Upper lobe of left lung (tissue), 6 donors: Measurements from ENCODE around the gene CUEDC2. TPM values are rescaled to one million over a fixed set of nuclear protein-coding genes. Genes with fewer than 3 reads are reported as not detected.
A peak's percentile ranks its signal among the peaks of the same experiment; 100 is the strongest.

Experiments used
- ATAC-seq, 2 donors: fragments of 200-7000 bp; cut with Tn5 transposase; one replicate each; pipeline ENCODE4 v1.9.1; 2022; ENCODE audit warnings: mild to moderate bottlenecking in 2 of 2, moderate library complexity in 2 of 2; ENCODE audit not compliant: low FRiP score in 2 of 2
- DNase-seq, 2 donors: peaks; one replicate each; pipeline ENCODE4 v3.0.0-alpha.2; 2019 to 2020
- H3K27ac ChIP-seq, 4 donors: fragments of 200-600 bp; sonication (generic); one replicate each; pipeline ENCODE4 v1.5.1; 2016 to 2019
- H3K27me3 ChIP-seq, 4 donors: fragments of 200-600 bp; sonication (generic); one replicate each; pipeline ENCODE4 v1.5.1; 2017 to 2019
- H3K36me3 ChIP-seq, 4 donors: fragments of 200-600 bp; sonication (generic); one replicate each; pipeline ENCODE4 v1.5.1; 2016 to 2019
- H3K4me1 ChIP-seq, 4 donors: fragments of 200-600 bp; sonication (generic); one replicate each; pipeline ENCODE4 v1.5.1; 2018 to 2019
- H3K4me3 ChIP-seq, 4 donors: fragments of 200-600 bp; sonication (generic); one replicate each; pipeline ENCODE4 v1.5.1; 2017 to 2019; ENCODE audit warnings: mild to moderate bottlenecking in 2 of 4, moderate library complexity in 1 of 4
- H3K9me3 ChIP-seq, 4 donors: fragments of 200-600 bp; sonication (generic); one replicate each; pipeline ENCODE4 v1.5.1; 2018 to 2019
- CTCF ChIP-seq, 6 experiments: fragments of 450-650 bp in 4 of 6; fragments of 200-600 bp in 2 of 6; sonication (generic) in 2 of 6; IDR thresholded peaks; one replicate each; pipeline ENCODE4 v1.5.1; 2016 to 2019; ENCODE audit warnings: antibody characterized with exemption in 6 of 6
- EP300 ChIP-seq, 4 donors: sonication (generic); formaldehyde crosslinking; IDR thresholded peaks; one replicate each; pipeline ENCODE4 v1.5.1; 2017; ENCODE audit warnings: antibody characterized with exemption in 4 of 4, control low read depth in 2 of 4
- POLR2A ChIP-seq, 4 donors: fragments of 450-650 bp; IDR thresholded peaks; one replicate each; pipeline ENCODE4 v1.5.1; 2016 to 2017; ENCODE audit warnings: antibody characterized with exemption in 4 of 4, mild to moderate bottlenecking in 2 of 4
- POLR2AphosphoS5 ChIP-seq, 2 donors: sonication (generic); formaldehyde crosslinking; IDR thresholded peaks; one replicate each; pipeline ENCODE4 v1.5.1; 2017; ENCODE audit warnings: antibody characterized with exemption in 2 of 2
- WGBS, 2 donors: methylation state at CpG; one replicate each; pipeline ENCODE4 v1.1.5; 2017 to 2018; 5-methylcytosine and 5-hydroxymethylcytosine counted together
- total RNA-seq, 6 donors: library from RNA; depleted of rRNA in 4 of 6; stranded (reverse); fragments of >200 nt in 4 of 6; gene quantifications; one replicate each; pipeline versions ENCODE4 v1.1.0 to v1.2.1, GENCODE V29; 2016 to 2021
- donor health status: DM: no; HTN: no; CAD: no; lungs with moderate emphysema.
- donor health status: DM: no; HTN: yes; CAD: no; lungs with severe emphysema.

Gene CUEDC2
- total RNA-seq, 6 donors from 2014 or later, result 33.1 to 67.1 (median 46.5) TPM

DNA sequence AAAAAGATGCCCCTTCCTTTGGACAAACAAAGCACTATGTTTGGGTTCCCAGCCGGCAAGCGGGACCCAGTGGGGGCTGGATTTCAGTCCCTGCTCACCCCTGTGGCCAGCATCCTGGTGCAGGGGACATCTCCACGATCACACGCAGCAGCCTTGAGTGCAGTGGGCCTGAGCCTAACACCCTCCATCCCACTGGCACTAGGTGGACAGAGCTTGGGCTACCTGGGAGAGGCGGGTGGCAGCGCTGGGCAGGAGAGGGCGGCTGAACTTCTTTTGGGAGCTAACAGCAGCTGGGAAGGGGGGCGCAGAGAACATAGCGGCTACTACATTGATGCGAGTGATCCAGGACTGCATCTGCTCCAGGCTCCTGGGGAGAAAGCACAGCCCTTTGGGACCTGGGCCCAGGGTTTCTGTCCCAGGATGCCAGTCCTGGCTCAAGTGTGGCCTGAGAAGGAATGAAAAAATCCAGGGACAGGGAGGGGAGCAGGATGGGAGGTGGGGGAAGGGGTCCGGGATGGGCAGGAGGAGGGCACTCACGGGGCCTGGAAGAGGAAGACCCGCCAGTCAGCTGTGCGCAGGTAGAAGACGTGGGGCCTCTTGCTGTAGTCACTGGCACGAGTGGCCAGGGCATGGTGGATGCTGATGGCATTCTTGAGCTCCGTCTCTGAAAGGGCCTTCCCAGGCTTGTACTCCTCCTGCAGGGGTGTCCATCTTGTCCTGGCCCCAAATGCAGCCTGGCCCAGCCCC lies 27.8 kb downstream of the CUEDC2 start:
- 88 to 90% methylated on average over 11 to 17 of the region's 17 CpGs for WGBS, 2 donors
- DNase-seq, result no peak
- Histone ChIP-seq H3K4me3 (no peak overlapping the region), H3K36me3 (peaks cover 10 to 40% (median 30%) of the 10 kb centered on the region in 4 donors), H3K27ac (no peak overlapping the region), H3K27me3 (peaks cover 0 to 17% (median 6%) of the 10 kb centered on the region in 4 donors), H3K9me3 (no peaks in the 10 kb centered on the region), H3K4me1 (peaks cover 14 to 23% (median 17%) of the 10 kb centered on the region in 4 donors)
- no peak for TF ChIP-seq EP300 (IDR thresholded peaks at IDR 0.05)
- TF ChIP-seq CTCF (IDR thresholded peaks at IDR 0.05), result no peak
- no peak for TF ChIP-seq POLR2A (IDR thresholded peaks at IDR 0.05)
- TF ChIP-seq POLR2AphosphoS5 (IDR thresholded peaks at IDR 0.05), result no peak
- no peak for ATAC-seq

GRCh38 chr10:102403115-102403514 lies 29.3 kb downstream of the CUEDC2 start:
- 86% methylated on average over 13 of the region's 13 CpGs; no CpG with 5 or more reads in 1 of the 2 donors for WGBS, 2 donors
- TF ChIP-seq EP300 (IDR thresholded peaks at IDR 0.05) (no peak), POLR2A (IDR thresholded peaks at IDR 0.05) (no peak)
- Histone ChIP-seq H3K27ac (no peak overlapping the region), H3K9me3 (no peaks in the 10 kb centered on the region), H3K27me3 (peaks cover 0 to 6% (median 2%) of the 10 kb centered on the region in 4 donors), H3K4me1 (peaks cover 15 to 25% (median 18%) of the 10 kb centered on the region in 4 donors), H3K4me3 (no peak overlapping the region), H3K36me3 (peaks cover 10 to 47% (median 35%) of the 10 kb centered on the region in 4 donors)
- ATAC-seq (no peak), DNase-seq (peak in 1 of 2 donors; percentile 76)

DNA sequence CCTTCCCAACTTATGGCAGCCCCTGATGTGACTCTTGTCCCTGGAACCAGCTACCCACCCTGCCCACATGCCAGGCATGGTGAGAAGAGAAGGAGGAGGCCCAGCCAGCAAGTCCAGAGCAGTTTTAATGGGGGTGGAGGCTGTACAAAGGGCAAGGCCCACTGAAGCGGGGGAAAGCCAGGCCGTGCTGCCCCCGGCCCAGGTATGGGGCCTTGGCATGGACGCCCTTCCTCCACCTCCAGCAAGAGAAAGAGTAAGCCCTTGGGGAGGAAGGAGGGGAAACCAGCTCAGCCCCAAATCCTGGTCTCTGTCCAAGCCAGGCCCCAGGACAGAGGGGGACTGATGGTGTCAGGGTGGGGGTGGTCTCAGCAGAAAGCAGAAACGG lies 29.9 kb downstream of the CUEDC2 start:
- Histone ChIP-seq H3K9me3 (no peaks in the 10 kb centered on the region), H3K4me1 (peaks cover 19 to 30% (median 22%) of the 10 kb centered on the region in 4 donors), H3K36me3 (peaks cover 10 to 53% (median 41%) of the 10 kb centered on the region in 4 donors), H3K4me3 (no peak overlapping the region), H3K27ac (no peak overlapping the region), H3K27me3 (peaks cover 0 to under 1% (median 0%) of the 10 kb centered on the region in 4 donors)
- ATAC-seq (no peak), DNase-seq (peak in 1 of 2 donors; percentile 50)
- 88 to 95% methylated on average over 5 of the region's 5 CpGs for WGBS, 2 donors
- TF ChIP-seq CTCF (IDR thresholded peaks at IDR 0.05), result no peak
- no peak for TF ChIP-seq POLR2A (IDR thresholded peaks at IDR 0.05)
- no peak for TF ChIP-seq POLR2AphosphoS5 (IDR thresholded peaks at IDR 0.05)
- no peak for TF ChIP-seq EP300 (IDR thresholded peaks at IDR 0.05)

DNA sequence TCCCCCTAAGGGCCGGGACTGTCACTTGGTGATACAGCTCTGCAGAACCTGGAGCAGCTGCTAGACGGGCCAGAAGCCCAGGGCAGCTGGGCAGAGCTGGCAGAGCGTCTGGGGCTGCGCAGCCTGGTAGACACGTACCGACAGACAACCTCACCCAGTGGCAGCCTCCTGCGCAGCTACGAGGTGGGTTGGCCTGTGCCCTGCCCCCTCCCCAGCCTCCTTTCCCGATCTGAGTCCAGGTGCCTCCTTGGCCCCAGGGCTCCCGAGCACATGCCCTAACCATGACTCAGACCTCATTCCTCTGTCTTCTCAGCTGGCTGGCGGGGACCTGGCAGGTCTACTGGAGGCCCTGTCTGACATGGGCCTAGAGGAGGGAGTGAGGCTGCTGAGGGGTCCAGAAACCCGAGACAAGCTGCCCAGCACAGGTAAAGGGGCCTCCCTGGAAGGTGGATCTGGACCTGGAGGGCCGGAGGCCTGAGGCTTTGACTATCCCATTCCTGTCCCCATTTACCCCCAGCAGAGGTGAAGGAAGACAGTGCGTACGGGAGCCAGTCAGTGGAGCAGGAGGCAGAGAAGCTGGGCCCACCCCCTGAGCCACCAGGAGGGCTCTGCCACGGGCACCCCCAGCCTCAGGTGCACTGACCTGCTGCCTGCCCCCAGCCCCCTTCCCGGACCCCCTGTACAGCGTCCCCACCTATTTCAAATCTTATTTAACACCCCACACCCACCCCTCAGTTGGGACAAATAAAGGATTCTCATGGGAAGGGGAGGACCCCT lies 30.5 kb downstream of the CUEDC2 start:
- Histone ChIP-seq H3K36me3 (peaks cover 10 to 58% (median 45%) of the 10 kb centered on the region in 4 donors), H3K4me1 (peaks cover 25 to 36% (median 28%) of the 10 kb centered on the region in 4 donors), H3K27me3 (no peaks in the 10 kb centered on the region), H3K4me3 (no peak overlapping the region), H3K27ac (no peak overlapping the region), H3K9me3 (no peaks in the 10 kb centered on the region)
- ATAC-seq, result no peak
- TF ChIP-seq POLR2A (IDR thresholded peaks at IDR 0.05), result no peak
- TF ChIP-seq POLR2AphosphoS5 (IDR thresholded peaks at IDR 0.05), result no peak
- TF ChIP-seq EP300 (IDR thresholded peaks at IDR 0.05), result no peak
- TF ChIP-seq CTCF (IDR thresholded peaks at IDR 0.05), result no peak
- 93 to 95% methylated on average over 11 to 18 of the region's 18 CpGs for WGBS, 2 donors
- no peak for DNase-seq

DNA sequence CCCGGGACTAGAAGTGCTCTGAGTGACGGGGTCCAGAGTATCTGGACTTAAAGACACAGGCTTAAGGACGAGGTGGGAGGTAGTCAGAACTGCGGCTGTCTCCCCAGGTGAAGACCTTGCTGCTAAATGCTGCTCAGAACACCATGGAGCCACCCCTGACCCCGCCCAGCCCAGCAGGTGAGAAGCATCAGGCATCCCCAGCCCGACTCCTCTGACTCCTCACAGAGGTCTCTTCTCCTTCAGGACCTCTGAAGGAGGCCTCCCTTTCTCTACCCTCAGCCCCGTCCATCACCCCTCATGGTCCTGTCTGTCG lies 31.1 kb downstream of the CUEDC2 start:
- H3K27me3 ChIP-seq, result no peaks in the 10 kb centered on the region
- H3K36me3 ChIP-seq, result peaks cover 10 to 59% (median 47%) of the 10 kb centered on the region in 4 donors
- peaks cover 31 to 42% (median 34%) of the 10 kb centered on the region in 4 donors for H3K4me1 ChIP-seq
- TF ChIP-seq POLR2A (IDR thresholded peaks at IDR 0.05), result no peak
- TF ChIP-seq CTCF (IDR thresholded peaks at IDR 0.05), result no peak
- no peak for TF ChIP-seq POLR2AphosphoS5 (IDR thresholded peaks at IDR 0.05)
- TF ChIP-seq EP300 (IDR thresholded peaks at IDR 0.05), result no peak
- DNase-seq (no peak), ATAC-seq (no peak)
- 89 to 92% methylated on average over 8 of the region's 8 CpGs for WGBS, 2 donors
- H3K4me3 ChIP-seq, result no peak overlapping the region
- H3K27ac ChIP-seq, result no peak overlapping the region
- no peaks in the 10 kb centered on the region for H3K9me3 ChIP-seq
